Transverse colon (tissue), 4 donors: ENCODE data around the gene OBSL1. TPM values are rescaled to one million over a fixed set of nuclear protein-coding genes. Genes with fewer than 3 reads are reported as not detected.

Source experiments
- DNase-seq: peaks from one replicate; pipeline ENCODE4 v3.0.0-alpha.2; 2019
- H3K27ac ChIP-seq, 4 donors: fragments of 200-600 bp; sonication (generic); 2 replicates each; pipeline ENCODE4 v1.5.1; 2016 to 2018; ENCODE audit warnings: inconsistent platforms in 4 of 4
- H3K27me3 ChIP-seq: fragments of 200-600 bp; sonication (generic); 2 replicates; pipeline ENCODE4 v1.5.1; 2017; ENCODE audit warnings: inconsistent platforms
- H3K36me3 ChIP-seq, 4 donors: fragments of 200-600 bp; sonication (generic); 2 replicates each; pipeline ENCODE4 v1.5.1; 2017 to 2019; ENCODE audit warnings: inconsistent platforms in 4 of 4
- H3K4me1 ChIP-seq, 4 donors: fragments of 200-600 bp; sonication (generic); 2 replicates each; pipeline ENCODE4 v1.5.1; 2017 to 2020; ENCODE audit warnings: inconsistent platforms in 4 of 4
- H3K4me3 ChIP-seq, 4 donors: fragments of 200-600 bp; sonication (generic); 1 replicate in 1 of 4; 2 replicates in 3 of 4; pipeline versions ENCODE4 v1.5.1 to v1.6.1; 2017 to 2019; ENCODE audit warnings: inconsistent platforms in 4 of 4
- H3K9me3 ChIP-seq, 2 donors: fragments of 200-600 bp; sonication (generic); 2 replicates each; pipeline ENCODE4 v1.5.1; 2017 to 2019; ENCODE audit warnings: inconsistent platforms in 2 of 2
- CTCF ChIP-seq, 5 experiments: fragments of 200-600 bp in 3 of 5; fragments of 450-650 bp in 2 of 5; sonication (generic) in 3 of 5; IDR thresholded peaks; 1 replicate in 2 of 5; 2 replicates in 3 of 5; pipeline ENCODE4 v1.5.1; 2016 to 2017; ENCODE audit warnings: antibody characterized with exemption in 5 of 5, inconsistent platforms in 3 of 5, mild to moderate bottlenecking in 2 of 5, moderate library complexity in 1 of 5
- EP300 ChIP-seq: sonication (generic); formaldehyde crosslinking; IDR thresholded peaks from one replicate; pipeline ENCODE4 v1.6.1; 2017; ENCODE audit warnings: antibody characterized with exemption, low read depth
- POLR2A ChIP-seq: fragments of 450-650 bp; IDR thresholded peaks from one replicate; pipeline ENCODE4 v1.6.1; 2016; ENCODE audit warnings: antibody characterized with exemption, mild to moderate bottlenecking, moderate library complexity
- POLR2AphosphoS5 ChIP-seq, 3 donors: sonication (generic); formaldehyde crosslinking; IDR thresholded peaks; one replicate each; pipeline ENCODE4 v1.6.1; 2016; ENCODE audit warnings: antibody characterized with exemption in 3 of 3
- WGBS, 2 donors: methylation state at CpG; one replicate each; pipeline ENCODE4 v1.1.5; 2018; ENCODE audit warnings: low coverage in 1 of 2; 5-methylcytosine and 5-hydroxymethylcytosine counted together
- in situ Hi-C, 4 donors: fragments of 200-750 bp; cut with MboI; loops; one replicate each; pipeline versions ENCODE4 v1.15.0 to v1.15.1; 2017; ENCODE audit warnings: low sequenced_read_pairs in 3 of 4, low pct_ligation_motif_present in 1 of 4, low pct_unique_long_range_greater_than_20kb in 1 of 4
- intact Hi-C: fragments of 100-400 bp; cut with DNase I; formaldehyde crosslinking; loops from one replicate; pipeline ENCODE4 v1.15.1; 2023; ENCODE audit warnings: low total_unique reads
- total RNA-seq, 4 donors: library from RNA; depleted of rRNA; stranded (reverse); fragments of >200 nt; gene quantifications; one replicate each; pipeline ENCODE4 v1.1.0, GENCODE V29; 2016

Gene OBSL1
- total RNA-seq, 4 donors from 2014 or later, result 18.1 to 57.2 (median 19.0) TPM

GRCh38 chr2:219540784-219541504 lies 30.4 kb downstream of the OBSL1 start:
- intact Hi-C loops, result no loop called here
- DNase-seq, result no peak
- in situ Hi-C loops, result no loop called here
- Histone ChIP-seq H3K36me3 (peaks cover 0 to 4% (median 0%) of the 10 kb centered on the region in 4 donors), H3K27ac (no peak overlapping the region), H3K4me3 (no peak overlapping the region), H3K9me3 (no peaks in the 10 kb centered on the region), H3K27me3 (no peaks in the 10 kb centered on the region), H3K4me1 (peaks cover 11 to 30% (median 22%) of the 10 kb centered on the region in 4 donors)
- 89% methylated on average over 12 of the region's 12 CpGs; no CpG with 5 or more reads in 1 of the 2 donors for WGBS, 2 donors
- TF ChIP-seq EP300 (no peak), POLR2AphosphoS5 (IDR thresholded peaks at IDR 0.05) (no peak), POLR2A (no peak), CTCF (IDR thresholded peaks at IDR 0.05) (no peak)

- in situ Hi-C loops, result loop anchor here in 2 of 4 donors (10.0 kb wide), 2 partner anchors 95 to 105 kb away; no protein-coding TSS in a partner anchor
- 94 to 100% methylated on average over 1 to 46 of the region's 46 CpGs for WGBS, 2 donors
- H3K4me1 ChIP-seq, result peaks cover 11 to 30% (median 22%) of the 10 kb centered on the region in 4 donors
Observed at GRCh38 chr2:219539926-219540678, 31.2 kb downstream of the OBSL1 start.

GRCh38 chr2:219538956-219539788 lies 32.2 kb downstream of the OBSL1 start:
- Histone ChIP-seq H3K4me1 (peaks cover 11 to 25% (median 18%) of the 10 kb centered on the region in 4 donors), H3K27ac (no peak overlapping the region), H3K27me3 (no peaks in the 10 kb centered on the region), H3K4me3 (no peak overlapping the region), H3K9me3 (no peaks in the 10 kb centered on the region), H3K36me3 (peaks cover 0 to 4% (median 0%) of the 10 kb centered on the region in 4 donors)
- no peak for TF ChIP-seq CTCF (IDR thresholded peaks at IDR 0.05)
- in situ Hi-C loops (loop anchor here in 2 of 4 donors (10.0 kb wide), 2 partner anchors 96 to 106 kb away; no protein-coding TSS in a partner anchor), intact Hi-C loops (no loop called here)
- DNase-seq, result no peak
- 0 to 87% methylated on average over 1 to 32 of the region's 32 CpGs for WGBS, 2 donors

More at GRCh38 chr2:219539926-219540678, 31.2 kb downstream of the OBSL1 start:
- Histone ChIP-seq H3K27me3 (no peaks in the 10 kb centered on the region), H3K4me3 (no peak overlapping the region), H3K27ac (no peak overlapping the region), H3K36me3 (peaks cover 0 to 4% (median 0%) of the 10 kb centered on the region in 4 donors), H3K9me3 (no peaks in the 10 kb centered on the region)
- no peak for DNase-seq
- intact Hi-C loops, result no loop called here
- TF ChIP-seq POLR2AphosphoS5 (IDR thresholded peaks at IDR 0.05) (no peak), POLR2A (no peak), CTCF (IDR thresholded peaks at IDR 0.05) (no peak), EP300 (no peak)
